Memory B cell (primary cell): ENCODE results near the gene KDM1B.
"Not testable (repeated sequence)": the region's sequence is repeated elsewhere in the genome, so short reads cannot be mapped to it uniquely, and the experiment has no call there.

ENCODE experiments used
- ATAC-seq: fragments of 150-1000 bp; cut with Tn5 transposase; 2 replicates; pipeline ENCODE4 v1.10.0; 2021; ENCODE audit warnings: low read depth, mild to moderate bottlenecking, moderate library complexity
- DNase-seq, 2 donors: peaks; one replicate each; pipeline ENCODE4 v3.0.0; 2022; ENCODE audit warnings: low spot score in 2 of 2
- H3K27ac Mint-ChIP-seq: one replicate; pipeline ENCODE4 v1.8.0; 2022; ENCODE audit warnings: mild to moderate bottlenecking, moderate library complexity, mixed read lengths
- H3K27me3 Mint-ChIP-seq: one replicate; pipeline ENCODE4 v1.8.0; 2022; ENCODE audit warnings: mixed read lengths
- H3K36me3 Mint-ChIP-seq: one replicate; pipeline ENCODE4 v1.8.0; 2022; ENCODE audit warnings: mild to moderate bottlenecking, mixed read lengths
- H3K4me1 Mint-ChIP-seq: one replicate; pipeline ENCODE4 v1.8.0; 2022; ENCODE audit warnings: mixed read lengths
- H3K4me3 Mint-ChIP-seq: one replicate; pipeline ENCODE4 v1.8.0; 2022; ENCODE audit warnings: mild to moderate bottlenecking, moderate library complexity, mixed read lengths
- H3K9me3 Mint-ChIP-seq: one replicate; pipeline ENCODE4 v1.8.0; 2022; ENCODE audit warnings: mixed read lengths

Gene KDM1B

DNA sequence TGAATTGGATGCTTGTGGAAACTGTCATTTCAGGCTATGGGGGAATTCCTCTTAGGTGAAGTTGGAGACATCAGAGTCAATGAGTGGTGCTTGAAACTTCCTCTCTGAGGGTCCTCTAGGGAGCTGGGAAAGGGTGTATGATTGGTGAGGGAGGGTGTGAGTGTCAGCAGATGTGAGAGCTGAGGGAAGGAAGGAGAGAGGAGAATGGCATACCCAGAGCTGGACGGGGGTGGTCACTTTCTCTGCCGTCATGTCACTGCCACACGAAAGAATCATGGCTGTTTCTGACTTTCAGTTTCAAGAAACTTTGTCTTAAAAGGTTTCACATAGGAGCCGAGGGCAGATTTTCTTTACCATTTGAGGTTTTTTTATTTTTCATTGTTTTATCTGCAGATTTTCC lies 58.8 kb downstream of the KDM1B start:
- ATAC-seq = no peak
- Mint-ChIP-seq H3K27ac (peak overlapping the region; percentile 25), H3K27me3 (no peaks in the 10 kb centered on the region), H3K4me1 (peaks cover 29% of the 10 kb centered on the region), H3K36me3 (peaks cover 29% of the 10 kb centered on the region), H3K9me3 (no peaks in the 10 kb centered on the region), H3K4me3 (peak overlapping the region; percentile 47)
- no peak for DNase-seq

DNA sequence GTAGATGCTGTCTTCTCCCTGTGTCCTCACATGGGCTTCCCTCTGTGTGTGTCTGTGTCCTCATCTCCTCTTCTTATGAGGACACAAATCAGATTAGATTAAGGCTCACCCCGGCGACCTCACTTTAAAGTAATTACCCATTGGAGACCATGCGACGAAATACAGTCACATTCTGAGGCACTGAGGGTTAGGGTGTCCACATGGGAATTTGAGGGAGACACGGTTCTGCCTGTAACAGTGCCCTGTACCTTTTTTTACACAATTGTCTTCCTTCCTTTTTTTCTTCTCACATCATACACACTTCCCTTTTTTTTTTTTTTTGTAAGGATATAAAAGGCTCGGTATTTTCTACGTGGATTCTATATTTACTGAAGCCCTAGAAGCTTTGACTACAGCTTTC lies 60.2 kb downstream of the KDM1B start:
- peak overlapping the region; percentile 38 for H3K27ac Mint-ChIP-seq
- peaks cover 29% of the 10 kb centered on the region for H3K4me1 Mint-ChIP-seq
- peak; percentile 61 for ATAC-seq

DNA sequence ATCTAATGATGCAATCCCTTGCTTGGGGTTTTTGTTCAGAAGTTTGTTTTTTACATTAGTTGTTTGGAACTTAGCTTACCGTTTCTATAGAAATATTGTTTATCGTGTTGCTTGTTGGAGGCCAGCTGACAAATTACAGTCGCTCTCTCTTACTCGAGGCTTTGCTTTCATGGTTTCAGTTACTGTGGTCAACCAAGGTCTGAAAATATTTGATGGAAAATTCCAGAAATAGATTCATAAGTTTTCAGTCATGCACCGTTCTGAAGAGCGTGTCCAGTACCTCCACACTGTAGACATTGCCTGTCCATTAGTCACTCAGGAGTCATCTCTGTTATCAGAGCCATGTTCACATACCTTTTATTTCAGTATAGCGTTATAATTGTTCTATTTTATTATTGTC lies 61.2 kb downstream of the KDM1B start:
- peaks cover 39% of the 10 kb centered on the region for H3K36me3 Mint-ChIP-seq
- no peaks in the 10 kb centered on the region for H3K9me3 Mint-ChIP-seq
- H3K4me1 Mint-ChIP-seq = peaks cover 29% of the 10 kb centered on the region
- no peaks in the 10 kb centered on the region for H3K27me3 Mint-ChIP-seq
- H3K27ac Mint-ChIP-seq = peak overlapping the region; percentile 76
- H3K4me3 Mint-ChIP-seq = no peak overlapping the region
- no peak for DNase-seq
- no peak for ATAC-seq

More for the DNA sequence above, 60.2 kb downstream of the KDM1B start:
- peak overlapping the region; percentile 61 for H3K4me3 Mint-ChIP-seq
- peaks cover 31% of the 10 kb centered on the region for H3K36me3 Mint-ChIP-seq
- no peaks in the 10 kb centered on the region for H3K27me3 Mint-ChIP-seq
- DNase-seq = no peak
- H3K9me3 Mint-ChIP-seq = no peaks in the 10 kb centered on the region

DNA sequence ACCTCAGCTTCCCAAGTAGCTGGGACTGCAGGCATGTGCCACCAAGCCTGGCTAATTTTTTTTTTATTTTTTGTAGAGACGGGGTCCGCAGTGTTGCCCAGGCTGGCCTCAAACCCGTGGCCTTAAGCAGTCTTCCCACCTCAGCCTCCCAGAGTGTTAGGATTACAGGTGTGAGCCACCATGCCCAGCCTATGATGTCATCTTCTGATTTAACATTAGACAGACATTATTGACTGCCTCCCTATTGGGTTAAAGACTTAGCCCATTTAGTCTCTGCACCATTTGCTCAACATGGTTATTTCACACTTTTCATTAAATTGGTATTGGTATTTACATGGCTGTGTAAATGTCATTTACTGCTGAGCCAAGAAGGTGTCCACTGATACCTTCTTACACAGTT lies 63.0 kb downstream of the KDM1B start:
- Mint-ChIP-seq H3K4me3 (no peak overlapping the region), H3K27me3 (no peaks in the 10 kb centered on the region), H3K9me3 (no peaks in the 10 kb centered on the region), H3K36me3 (peaks cover 34% of the 10 kb centered on the region), H3K4me1 (peaks cover 25% of the 10 kb centered on the region), H3K27ac (no peak overlapping the region)
- no peak for ATAC-seq
- DNase-seq = no peak

DNA sequence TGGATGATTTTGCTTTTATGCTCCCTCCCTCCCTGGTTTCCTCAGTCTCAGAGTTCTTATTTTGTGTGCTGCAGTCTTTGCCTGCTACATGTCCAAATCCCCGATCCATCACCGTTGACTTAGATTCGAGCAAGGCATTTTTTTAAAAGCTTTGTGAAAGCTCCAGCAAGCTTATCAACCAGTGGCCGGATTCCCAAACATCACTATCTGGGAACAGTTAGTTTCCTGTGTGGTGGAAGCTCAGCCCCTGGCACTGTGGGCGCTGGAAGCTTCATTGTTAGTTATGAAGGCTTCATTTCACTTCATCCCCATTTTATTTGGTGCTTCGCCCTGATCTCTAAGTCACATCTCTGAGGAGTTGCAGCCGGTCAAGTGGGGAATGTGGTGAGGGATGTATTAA lies 64.4 kb downstream of the KDM1B start:
- ATAC-seq = no peak
- Mint-ChIP-seq H3K9me3 (no peaks in the 10 kb centered on the region), H3K36me3 (peaks cover 30% of the 10 kb centered on the region), H3K27me3 (no peaks in the 10 kb centered on the region), H3K4me1 (peaks cover 19% of the 10 kb centered on the region), H3K27ac (peak overlapping the region; percentile 8), H3K4me3 (no peak overlapping the region)
- DNase-seq = no peak

DNA sequence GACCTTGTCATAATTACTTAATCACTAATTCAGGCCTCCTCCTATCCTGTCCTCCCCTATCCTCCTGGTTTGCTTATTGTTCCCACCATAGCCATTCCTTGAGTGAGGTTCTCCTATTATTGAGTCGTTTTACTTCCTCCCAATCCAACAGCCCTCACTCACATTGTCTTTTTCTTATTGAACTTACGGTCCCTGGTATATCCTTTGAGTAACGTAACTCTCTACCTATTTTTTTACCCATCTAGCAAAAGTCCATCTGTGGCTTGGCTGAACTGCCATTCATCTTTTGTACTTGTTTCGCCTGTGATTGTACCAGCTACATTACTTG lies 66.0 kb downstream of the KDM1B start:
- no peak for ATAC-seq
- Mint-ChIP-seq H3K27me3 (no peaks in the 10 kb centered on the region), H3K4me3 (no peak overlapping the region), H3K4me1 (peaks cover 7% of the 10 kb centered on the region), H3K9me3 (no peaks in the 10 kb centered on the region), H3K36me3 (peaks cover 35% of the 10 kb centered on the region), H3K27ac (peak overlapping the region; percentile 42)
- no peak for DNase-seq

DNA sequence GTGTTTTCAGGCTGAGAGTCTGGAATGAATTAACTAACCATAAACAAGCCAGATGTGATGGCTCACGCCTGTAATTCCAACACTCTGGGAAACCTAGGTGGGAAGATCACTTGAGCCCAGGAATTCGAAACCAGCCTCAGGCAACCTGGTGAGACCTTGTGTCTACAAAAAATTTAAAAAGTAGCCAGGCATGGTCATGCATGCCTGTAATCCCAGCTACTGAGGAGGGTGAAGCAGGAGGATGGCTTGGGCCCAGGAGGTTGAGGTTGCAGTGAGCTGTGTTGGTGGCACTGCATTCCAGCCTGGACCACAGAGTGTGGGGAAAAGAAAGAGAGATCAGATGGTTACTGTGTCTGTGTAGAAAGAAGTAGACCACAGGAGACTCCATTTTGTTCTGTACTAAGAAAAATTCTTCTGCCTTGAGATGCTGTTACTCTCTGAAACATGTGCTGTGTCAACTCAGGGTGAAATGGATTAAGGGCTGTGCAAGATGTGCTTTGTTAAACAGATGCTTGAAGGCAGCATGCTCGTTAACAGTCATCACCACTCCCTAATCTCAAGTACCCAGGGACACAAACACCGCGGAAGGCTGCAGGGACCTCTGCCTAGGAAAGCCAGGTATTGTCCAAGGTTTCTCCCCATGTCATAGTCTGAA lies 71.4 kb downstream of the KDM1B start:
- not testable (repeated sequence) for H3K4me3 Mint-ChIP-seq, DNase-seq, H3K27me3 Mint-ChIP-seq, H3K27ac Mint-ChIP-seq, ATAC-seq, H3K4me1 Mint-ChIP-seq
- Mint-ChIP-seq H3K36me3 (peaks cover 43% of the 10 kb centered on the region), H3K9me3 (peaks cover 13% of the 10 kb centered on the region)

DNA sequence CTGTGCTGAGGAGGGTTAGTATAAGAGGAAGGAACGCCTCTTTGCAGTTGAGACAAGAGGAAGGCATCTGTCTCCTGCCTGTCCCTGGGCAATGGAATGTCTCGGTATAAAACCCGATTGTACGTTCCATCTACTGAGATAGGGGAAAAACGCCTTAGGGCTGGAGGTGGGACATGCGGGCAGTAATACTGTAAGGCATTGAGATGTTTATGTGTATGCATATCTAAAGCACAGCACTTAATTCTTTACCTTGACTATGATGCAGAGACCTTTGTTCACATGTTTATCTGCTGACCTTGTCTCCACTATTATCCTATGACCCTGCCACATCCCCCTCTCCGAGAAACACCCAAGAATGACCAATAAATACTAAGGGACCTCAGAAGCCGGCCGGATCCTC lies 71.9 kb downstream of the KDM1B start:
- not testable (repeated sequence) for DNase-seq, ATAC-seq, H3K4me1 Mint-ChIP-seq, H3K4me3 Mint-ChIP-seq, H3K27me3 Mint-ChIP-seq
- peak overlapping the region; percentile 67 for H3K27ac Mint-ChIP-seq
- peaks cover 47% of the 10 kb centered on the region for H3K36me3 Mint-ChIP-seq
- H3K9me3 Mint-ChIP-seq = peaks cover 16% of the 10 kb centered on the region

DNA sequence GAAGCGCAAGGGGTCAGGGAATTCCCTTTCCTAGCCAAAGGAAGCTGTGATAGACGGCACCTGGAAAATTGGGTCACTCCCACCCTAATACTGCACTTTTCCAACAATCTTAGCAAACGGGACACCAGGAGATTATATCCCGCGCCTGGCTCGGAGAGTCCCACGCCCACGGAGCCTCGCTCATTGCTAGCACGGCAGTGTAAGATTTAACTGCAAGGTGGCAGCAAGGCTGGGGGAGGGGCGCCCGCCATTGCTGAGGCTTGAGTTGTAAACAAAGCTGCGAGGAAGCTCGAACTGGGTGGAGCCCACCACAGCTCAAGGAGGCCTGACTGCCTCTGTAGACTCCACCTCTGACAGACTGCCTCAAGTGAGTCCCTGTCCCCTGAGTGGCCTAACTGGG lies 73.4 kb downstream of the KDM1B start:
- DNase-seq, H3K27me3 Mint-ChIP-seq, H3K4me3 Mint-ChIP-seq, H3K4me1 Mint-ChIP-seq, ATAC-seq: not testable (repeated sequence)
- H3K36me3 Mint-ChIP-seq = peaks cover 57% of the 10 kb centered on the region
- peaks cover 18% of the 10 kb centered on the region for H3K9me3 Mint-ChIP-seq
- peak overlapping the region; percentile 67 for H3K27ac Mint-ChIP-seq

DNA sequence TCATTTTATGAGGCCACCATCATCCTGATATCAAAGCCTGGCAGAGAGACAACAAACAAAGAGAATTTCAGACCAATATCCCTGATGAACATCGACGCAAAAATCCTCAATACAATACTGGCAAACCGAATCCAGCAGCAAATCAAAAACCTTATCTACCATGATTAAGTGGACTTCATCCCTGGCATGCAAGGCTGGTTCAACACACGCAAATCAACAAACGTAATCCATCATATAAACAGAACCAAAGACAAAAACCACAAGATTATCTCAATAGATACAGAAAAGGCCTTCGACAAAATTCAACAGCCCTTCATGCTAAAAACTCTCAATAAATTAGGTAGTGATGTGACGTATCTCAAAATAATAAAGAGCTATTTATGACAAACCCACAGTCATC lies 76.6 kb downstream of the KDM1B start:
- H3K36me3 Mint-ChIP-seq = peaks cover 71% of the 10 kb centered on the region
- not testable (repeated sequence) for ATAC-seq, H3K4me3 Mint-ChIP-seq, DNase-seq, H3K27me3 Mint-ChIP-seq, H3K27ac Mint-ChIP-seq, H3K4me1 Mint-ChIP-seq
- H3K9me3 Mint-ChIP-seq = peaks cover 24% of the 10 kb centered on the region

DNA sequence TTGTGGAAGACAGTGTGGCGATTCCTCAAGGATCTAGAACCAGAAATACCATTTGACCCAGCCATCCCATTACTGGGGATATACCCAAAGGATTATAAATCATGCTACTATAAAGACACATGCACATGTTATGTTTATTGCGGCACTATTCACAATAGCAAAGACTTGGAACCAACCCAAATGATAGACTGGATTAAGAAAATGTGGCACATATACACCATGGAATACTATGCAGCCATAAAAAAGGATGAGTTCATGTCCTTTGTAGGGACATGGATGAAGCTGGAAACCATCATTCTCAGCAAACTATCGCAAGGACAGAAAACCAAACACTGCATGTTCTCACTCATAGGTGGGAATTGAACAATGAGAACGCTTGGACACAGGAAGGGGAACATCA lies 78.5 kb downstream of the KDM1B start:
- H3K36me3 Mint-ChIP-seq = peaks cover 68% of the 10 kb centered on the region
- H3K4me1 Mint-ChIP-seq, DNase-seq, ATAC-seq, H3K4me3 Mint-ChIP-seq, H3K27ac Mint-ChIP-seq, H3K27me3 Mint-ChIP-seq: not testable (repeated sequence)
- peaks cover 24% of the 10 kb centered on the region for H3K9me3 Mint-ChIP-seq

DNA sequence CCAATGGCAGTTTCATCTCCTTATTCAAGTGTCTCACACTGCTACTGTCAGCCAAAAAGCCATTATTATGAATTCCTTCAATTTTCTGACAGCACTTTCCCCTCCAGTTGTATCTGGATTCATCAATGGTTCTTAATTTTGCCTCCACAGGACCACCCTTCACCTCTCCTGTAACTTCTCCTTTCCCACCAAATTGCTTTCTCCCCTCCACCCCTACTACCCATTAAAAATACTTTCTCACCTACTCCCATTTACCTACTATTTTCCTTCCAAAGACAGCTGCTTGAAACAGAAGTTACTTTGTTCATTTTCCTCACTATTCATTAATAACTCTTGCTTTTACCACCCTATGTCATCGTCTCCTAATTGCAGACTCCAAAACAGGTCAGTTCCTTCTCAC lies 79.3 kb downstream of the KDM1B start:
- ATAC-seq (no peak), DNase-seq (no peak)
- peaks cover 21% of the 10 kb centered on the region for H3K9me3 Mint-ChIP-seq
- no peak overlapping the region for H3K4me3 Mint-ChIP-seq
- no peaks in the 10 kb centered on the region for H3K27me3 Mint-ChIP-seq
- H3K27ac Mint-ChIP-seq = peak overlapping the region; percentile 10
- peaks cover 2% of the 10 kb centered on the region for H3K4me1 Mint-ChIP-seq
- H3K36me3 Mint-ChIP-seq = peaks cover 65% of the 10 kb centered on the region

DNA sequence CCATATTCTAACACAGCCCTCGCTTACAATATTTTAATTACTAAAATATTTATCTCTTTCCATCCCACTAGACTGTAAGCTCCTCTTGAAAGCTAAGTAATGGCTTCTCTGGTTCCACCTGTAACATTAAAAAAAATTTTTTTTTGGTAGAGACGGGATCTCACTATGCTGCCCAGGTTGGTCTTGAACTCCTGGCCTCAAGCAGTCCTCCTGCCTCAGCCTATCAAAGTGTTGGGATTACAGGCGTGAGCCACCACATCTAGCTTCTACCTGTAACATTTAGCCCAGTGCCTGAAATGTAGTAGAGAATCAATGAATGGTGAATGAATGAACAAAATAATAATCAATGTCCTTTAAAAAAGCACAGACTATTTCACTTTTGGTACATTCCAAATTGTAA lies 80.3 kb downstream of the KDM1B start:
- no peak overlapping the region for H3K27ac Mint-ChIP-seq
- H3K36me3 Mint-ChIP-seq = peaks cover 58% of the 10 kb centered on the region

DNA sequence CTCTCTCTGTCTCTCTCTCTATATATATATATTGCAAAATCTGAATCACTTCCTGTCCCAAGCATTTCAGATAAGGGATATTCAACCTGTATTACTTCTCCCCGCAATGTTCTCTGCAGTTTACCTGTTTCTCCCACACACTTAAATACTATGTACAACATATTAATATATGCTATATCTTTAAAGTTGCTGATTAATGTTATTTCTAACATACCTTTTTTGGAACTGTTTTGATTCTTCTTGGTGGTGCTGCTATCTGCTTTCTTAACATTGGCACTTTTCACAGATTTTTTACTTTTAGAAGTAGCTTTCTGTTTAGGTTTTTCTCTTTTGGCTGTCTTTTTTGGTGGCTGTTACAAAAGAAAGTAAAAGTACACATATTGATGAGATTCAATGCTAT lies 81.9 kb downstream of the KDM1B start:
- Mint-ChIP-seq H3K4me1 (peaks cover 7% of the 10 kb centered on the region), H3K9me3 (peaks cover 8% of the 10 kb centered on the region), H3K27me3 (no peaks in the 10 kb centered on the region), H3K27ac (no peak overlapping the region), H3K4me3 (no peak overlapping the region), H3K36me3 (peaks cover 44% of the 10 kb centered on the region)
- ATAC-seq (no peak), DNase-seq (no peak)

More for the DNA sequence above, 80.3 kb downstream of the KDM1B start:
- no peak for DNase-seq
- no peaks in the 10 kb centered on the region for H3K27me3 Mint-ChIP-seq
- no peak overlapping the region for H3K4me3 Mint-ChIP-seq
- ATAC-seq = no peak
- H3K9me3 Mint-ChIP-seq = peaks cover 17% of the 10 kb centered on the region
- peaks cover 2% of the 10 kb centered on the region for H3K4me1 Mint-ChIP-seq

DNA sequence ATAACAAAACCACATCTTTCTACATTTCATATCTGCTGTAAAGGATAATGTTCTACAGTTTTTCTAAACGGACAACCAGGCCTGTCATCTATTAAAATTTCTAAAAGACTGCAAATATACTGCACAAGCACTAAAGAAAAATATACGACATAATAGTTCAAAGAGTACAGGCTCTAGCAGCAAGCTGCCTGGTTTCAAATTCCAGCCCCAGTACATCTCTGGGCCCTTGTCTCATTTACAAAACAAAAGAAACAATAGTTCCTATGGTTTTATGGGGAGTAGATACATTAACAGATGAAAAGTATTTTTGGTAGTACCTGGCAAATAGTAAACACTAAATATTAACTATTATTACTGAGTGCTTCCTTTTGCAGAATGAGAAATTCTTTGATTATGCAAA lies 85.0 kb downstream of the KDM1B start:
- no peaks in the 10 kb centered on the region for H3K27me3 Mint-ChIP-seq
- H3K9me3 Mint-ChIP-seq = no peaks in the 10 kb centered on the region
- H3K27ac Mint-ChIP-seq = no peak overlapping the region
- H3K4me1 Mint-ChIP-seq = peaks cover 12% of the 10 kb centered on the region
- ATAC-seq (no peak), DNase-seq (no peak)
- H3K36me3 Mint-ChIP-seq = peaks cover 41% of the 10 kb centered on the region
- H3K4me3 Mint-ChIP-seq = no peak overlapping the region
